GM10847 (cell line): Measurements from ENCODE around the gene UVRAG.

Experiments used
- POLR2A ChIP-seq: IDR thresholded peaks from 2 replicates; pipeline ENCODE4 v1.6.1; 2011; ENCODE audit not compliant: insufficient read length; ENCODE audit errors: extremely low read depth

Gene UVRAG

GRCh38 chr11:75813622-75814039, 1.4 kb upstream of the UVRAG start:
- TF ChIP-seq POLR2A = no peak

GRCh38 chr11:75814363-75814676, 690 bp upstream of the UVRAG start:
- TF ChIP-seq POLR2A = no peak

GRCh38 chr11:75815345-75816168, 547 bp downstream of the UVRAG start:
- no peak for TF ChIP-seq POLR2A

GRCh38 chr11:75816561-75817239, 1.7 kb downstream of the UVRAG start:
- no peak for TF ChIP-seq POLR2A

- no peak for TF ChIP-seq POLR2A
Measured at GRCh38 chr11:75820645-75821044, 5.6 kb downstream of the UVRAG start.

GRCh38 chr11:75821202-75821601, 6.2 kb downstream of the UVRAG start:
- no peak for TF ChIP-seq POLR2A

GRCh38 chr11:75822541-75822940, 7.5 kb downstream of the UVRAG start:
- TF ChIP-seq POLR2A = no peak

GRCh38 chr11:75823415-75823814, 8.4 kb downstream of the UVRAG start:
- TF ChIP-seq POLR2A = no peak

GRCh38 chr11:75823946-75824345, 8.9 kb downstream of the UVRAG start:
- TF ChIP-seq POLR2A = no peak

GRCh38 chr11:75826461-75827230, 11.6 kb downstream of the UVRAG start:
- TF ChIP-seq POLR2A = no peak

GRCh38 chr11:75827562-75827961, 12.6 kb downstream of the UVRAG start:
- TF ChIP-seq POLR2A = no peak

GRCh38 chr11:75831915-75832502, 17.0 kb downstream of the UVRAG start:
- TF ChIP-seq POLR2A = no peak

- TF ChIP-seq POLR2A = no peak
Measured at GRCh38 chr11:75834728-75835127, 19.7 kb downstream of the UVRAG start.

GRCh38 chr11:75836417-75836816, 21.4 kb downstream of the UVRAG start:
- no peak for TF ChIP-seq POLR2A

GRCh38 chr11:75839851-75840250, 24.8 kb downstream of the UVRAG start:
- no peak for TF ChIP-seq POLR2A
